Activated B cell treated with CpG ODN at 0.5 μM for 24 hours (primary cell): ENCODE results near the gene CCDC154. TPM values are rescaled to one million over a fixed set of nuclear protein-coding genes. Genes with fewer than 3 reads are reported as not detected.

Experiments used
- ATAC-seq: fragments of 200-7000 bp; cut with Tn5 transposase; one replicate; pipeline ENCODE4 v1.10.0; 2021; ENCODE audit warnings: low read depth, mild to moderate bottlenecking, moderate library complexity
- CTCF ChIA-PET: fragments of 350-600 bp; sonication (Branson Sonifier 250); formaldehyde crosslinking; loops from one replicate; lab custom pipeline; 2021; ENCODE audit warnings: antibody characterized with exemption; lab: Charles Lee
- POLR2A ChIA-PET: fragments of 350-600 bp; sonication (Branson Sonifier 250); formaldehyde crosslinking; loops from one replicate; lab custom pipeline; 2021; ENCODE audit warnings: antibody characterized with exemption; lab: Charles Lee
- DNase-seq: peaks from one replicate; pipeline ENCODE4 v3.0.0; 2022
- H3K27ac Mint-ChIP-seq: one replicate; pipeline ENCODE4 v1.8.0; 2020; ENCODE audit warnings: mixed read lengths
- H3K27me3 Mint-ChIP-seq: one replicate; pipeline ENCODE4 v1.8.0; 2021; ENCODE audit warnings: mixed read lengths
- H3K36me3 Mint-ChIP-seq: one replicate; pipeline ENCODE4 v1.8.0; 2021; ENCODE audit warnings: low read depth, mixed read lengths
- H3K4me1 Mint-ChIP-seq: one replicate; pipeline ENCODE4 v1.8.0; 2021; ENCODE audit warnings: mixed read lengths
- H3K4me3 Mint-ChIP-seq: one replicate; pipeline ENCODE4 v1.8.0; 2020; ENCODE audit warnings: mild to moderate bottlenecking, mixed read lengths
- H3K9me3 Mint-ChIP-seq: one replicate; pipeline ENCODE4 v1.8.0; 2020; ENCODE audit warnings: mixed read lengths
- intact Hi-C: fragments of 100-400 bp; cut with micrococcal nuclease; formaldehyde crosslinking; loops from one replicate; pipeline ENCODE4 v1.15.1; 2024
- total RNA-seq: library from RNA; stranded (reverse); gene quantifications from 2 replicates; pipeline ENCODE4 v1.2.3, GENCODE V29; 2022
- TF ChIP-seq, protein P1 (sequence below): fragments of 200-600 bp; IDR thresholded peaks from one replicate; pipeline ENCODE4 v1.8.0; 2022; ENCODE audit warnings: antibody characterized with exemption, mild to moderate bottlenecking

Gene CCDC154
- total RNA-seq, 1 donor from 2014 or later = 6.7 TPM

DNA sequence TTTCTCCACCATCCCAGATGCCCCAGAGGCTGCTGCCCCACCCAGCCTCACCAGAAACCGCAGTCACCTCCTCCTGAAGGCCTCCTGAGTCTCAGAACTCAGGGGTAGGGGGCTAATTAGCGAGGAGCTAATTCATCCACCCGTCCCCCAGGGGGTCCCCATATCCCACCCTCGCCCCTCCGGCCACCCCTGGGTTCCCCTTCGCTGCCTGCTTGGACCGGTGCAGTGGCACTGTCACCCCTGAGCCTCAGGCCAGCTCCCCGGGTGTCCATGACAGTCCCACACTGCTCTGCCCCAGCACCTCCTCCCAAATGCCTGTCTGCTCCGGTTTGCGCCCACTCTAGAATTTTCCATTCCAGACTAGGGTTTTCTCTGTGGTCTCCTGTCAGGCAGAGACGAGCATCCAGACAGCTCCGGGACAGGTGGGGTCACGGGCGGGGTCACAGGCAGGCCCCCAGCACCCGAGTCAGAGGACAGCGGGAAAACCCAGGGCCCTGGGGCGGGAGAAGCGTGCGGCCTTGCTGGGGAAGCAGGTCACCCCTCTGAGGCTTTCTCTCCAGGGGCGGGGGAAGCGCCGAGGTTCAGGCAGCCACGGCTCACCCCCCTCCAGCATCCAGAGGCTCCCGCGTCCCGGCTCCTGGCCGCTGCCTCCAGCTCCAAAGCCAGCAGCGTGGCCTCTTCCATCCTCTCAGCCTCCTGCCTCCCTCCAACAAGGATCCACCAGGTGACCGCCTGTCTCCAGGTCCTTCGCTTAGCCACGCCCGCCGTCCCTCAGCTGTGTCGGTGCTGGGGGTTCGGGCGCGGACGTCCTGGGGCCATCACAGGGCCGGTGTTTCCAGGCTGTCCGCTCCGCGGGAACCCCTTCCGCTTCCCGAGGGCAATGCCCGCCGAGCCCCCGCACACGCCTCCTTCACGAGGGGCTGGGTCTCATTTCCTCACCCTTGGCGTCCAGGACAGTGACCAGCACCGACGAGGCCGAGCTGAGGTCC, 16.6 kb downstream of the CCDC154 start:
- H3K36me3 Mint-ChIP-seq = no peaks in the 10 kb centered on the region
- ATAC-seq (no peak), DNase-seq (no peak)
- no peaks in the 10 kb centered on the region for H3K27me3 Mint-ChIP-seq
- H3K27ac Mint-ChIP-seq = no peak overlapping the region
- H3K4me1 Mint-ChIP-seq = peaks cover 4% of the 10 kb centered on the region
- H3K9me3 Mint-ChIP-seq = no peaks in the 10 kb centered on the region
- intact Hi-C loops = loop anchor here (2.0 to 5.0 kb wide), 2 partner anchors 111 to 135 kb away; no protein-coding TSS in a partner anchor
- H3K4me3 Mint-ChIP-seq = no peak overlapping the region
- ChIA-PET CTCF (interaction anchor here (1.0 to 1.5 kb wide), 4 partner anchors 16 to 250 kb away, joined by 3 to 4 read pairs (median 3); partner anchors contain the start of gene JPT2), POLR2A (interaction anchor here (1.0 to 2.5 kb wide), 6 partner anchors 7 to 278 kb away, joined by 4 to 16 read pairs (median 4); partner anchors contain the start of genes JPT2, MAPK8IP3, TELO2 and UQCC4)
- TF ChIP-seq, protein P1, sequence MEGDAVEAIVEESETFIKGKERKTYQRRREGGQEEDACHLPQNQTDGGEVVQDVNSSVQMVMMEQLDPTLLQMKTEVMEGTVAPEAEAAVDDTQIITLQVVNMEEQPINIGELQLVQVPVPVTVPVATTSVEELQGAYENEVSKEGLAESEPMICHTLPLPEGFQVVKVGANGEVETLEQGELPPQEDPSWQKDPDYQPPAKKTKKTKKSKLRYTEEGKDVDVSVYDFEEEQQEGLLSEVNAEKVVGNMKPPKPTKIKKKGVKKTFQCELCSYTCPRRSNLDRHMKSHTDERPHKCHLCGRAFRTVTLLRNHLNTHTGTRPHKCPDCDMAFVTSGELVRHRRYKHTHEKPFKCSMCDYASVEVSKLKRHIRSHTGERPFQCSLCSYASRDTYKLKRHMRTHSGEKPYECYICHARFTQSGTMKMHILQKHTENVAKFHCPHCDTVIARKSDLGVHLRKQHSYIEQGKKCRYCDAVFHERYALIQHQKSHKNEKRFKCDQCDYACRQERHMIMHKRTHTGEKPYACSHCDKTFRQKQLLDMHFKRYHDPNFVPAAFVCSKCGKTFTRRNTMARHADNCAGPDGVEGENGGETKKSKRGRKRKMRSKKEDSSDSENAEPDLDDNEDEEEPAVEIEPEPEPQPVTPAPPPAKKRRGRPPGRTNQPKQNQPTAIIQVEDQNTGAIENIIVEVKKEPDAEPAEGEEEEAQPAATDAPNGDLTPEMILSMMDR = no peak

DNA sequence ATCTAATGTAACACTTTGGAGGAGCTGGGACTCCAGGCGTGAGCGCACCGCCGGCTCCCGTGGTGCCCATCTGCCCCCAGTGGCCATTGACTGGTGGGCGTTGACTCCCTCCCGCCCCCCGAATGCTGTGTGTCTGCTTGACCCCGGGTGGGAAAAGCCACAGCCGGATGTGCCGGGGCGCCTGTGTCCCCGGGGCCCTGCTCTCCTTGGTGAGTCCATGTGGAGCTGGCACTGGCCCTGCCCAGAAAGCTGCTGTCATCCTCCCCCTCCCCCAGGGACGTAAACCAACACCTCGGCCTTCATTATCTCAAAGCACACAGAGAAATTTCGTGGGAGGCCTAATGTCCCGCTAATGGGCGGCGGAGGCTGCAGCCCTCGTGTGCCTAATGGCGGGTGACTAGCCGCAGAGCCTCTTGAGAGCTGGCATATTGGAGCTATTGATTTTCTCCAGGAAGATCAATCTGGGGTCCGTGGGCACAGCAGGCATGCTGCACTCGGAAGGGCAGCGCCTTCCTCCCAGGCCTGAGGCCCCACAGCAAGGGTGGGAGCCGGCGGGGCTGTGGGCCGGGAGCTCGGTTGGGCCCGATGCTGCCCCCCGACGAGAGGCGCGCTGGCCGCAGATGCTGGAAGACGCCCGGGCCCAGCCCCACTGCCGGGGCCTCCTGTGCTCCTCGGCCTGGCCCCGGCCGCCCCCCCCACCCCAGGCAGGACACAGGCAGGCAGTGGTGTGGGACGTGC, 17.5 kb downstream of the CCDC154 start:
- POLR2A ChIA-PET = interaction anchor here (2.5 kb wide), 1 partner anchor 66 kb away, joined by 16 read pairs; the partner anchor contains the start of gene TELO2

DNA sequence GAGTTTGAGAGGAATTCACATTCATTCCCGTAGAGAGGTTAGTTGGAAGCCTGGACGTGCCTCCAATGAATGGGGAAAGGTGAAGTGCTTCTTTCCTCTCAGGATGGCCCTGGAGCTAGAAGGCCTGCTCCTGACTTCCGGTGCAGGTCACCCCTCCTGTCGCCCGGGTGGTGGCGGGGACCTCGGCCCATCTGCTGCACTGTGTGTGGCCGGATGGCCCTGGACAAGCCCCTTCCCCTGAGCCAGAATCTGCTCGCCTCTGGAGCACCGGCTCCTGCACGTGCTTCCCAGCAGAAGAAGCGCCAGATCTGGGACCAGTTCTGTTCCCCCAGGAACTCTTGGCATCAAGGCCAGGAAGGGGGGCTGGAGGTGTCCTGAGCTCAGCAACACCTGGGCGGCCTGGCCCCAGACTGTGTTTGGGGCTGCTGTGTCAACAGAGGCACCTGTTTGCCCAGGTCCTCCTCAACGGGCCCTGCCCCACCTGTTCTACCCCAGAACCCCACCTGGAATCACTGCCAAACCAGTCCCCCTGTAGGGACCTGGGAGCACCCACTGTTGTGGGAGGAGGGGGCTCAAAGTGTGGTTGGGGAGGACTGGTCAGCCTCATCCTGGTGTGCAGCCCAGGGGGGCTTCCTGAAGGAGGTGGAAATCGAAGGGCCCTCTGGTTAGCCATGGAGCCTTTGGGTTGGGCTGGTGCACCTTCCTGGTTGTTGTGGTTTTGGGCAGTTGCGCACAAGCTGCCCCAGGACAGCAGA, 18.6 kb downstream of the CCDC154 start:
- Mint-ChIP-seq H3K9me3 (no peaks in the 10 kb centered on the region), H3K4me3 (no peak overlapping the region), H3K27ac (no peak overlapping the region), H3K27me3 (no peaks in the 10 kb centered on the region), H3K36me3 (peaks cover 1% of the 10 kb centered on the region), H3K4me1 (peaks cover 12% of the 10 kb centered on the region)
- ATAC-seq (no peak), DNase-seq (no peak)
- ChIA-PET CTCF (interaction anchor here (1.1 kb wide), 1 partner anchor 113 kb away, joined by 3 read pairs; no protein-coding TSS in a partner anchor), POLR2A (interaction anchor here (0.5 to 0.7 kb wide), 2 partner anchors 113 to 186 kb away, joined by 3 to 5 read pairs; partner anchors contain the start of genes CRAMP1 and IFT140)
- TF ChIP-seq, protein P1 = no peak
- intact Hi-C loops = loop anchor here (5.0 kb wide), 1 partner anchor 137 kb away; no protein-coding TSS in a partner anchor

More for the DNA sequence above, 17.5 kb downstream of the CCDC154 start:
- DNase-seq (no peak), ATAC-seq (no peak)
- Mint-ChIP-seq H3K4me3 (no peak overlapping the region), H3K27ac (no peak overlapping the region), H3K4me1 (peaks cover 5% of the 10 kb centered on the region), H3K9me3 (no peaks in the 10 kb centered on the region), H3K36me3 (no peaks in the 10 kb centered on the region), H3K27me3 (no peaks in the 10 kb centered on the region)
- intact Hi-C loops = loop anchor here (5.0 kb wide), 1 partner anchor 135 kb away; no protein-coding TSS in a partner anchor
- TF ChIP-seq, protein P1 = no peak
- CTCF ChIA-PET = interaction anchor here (1.1 kb wide), 2 partner anchors 16 to 112 kb away, joined by 3 read pairs; no protein-coding TSS in a partner anchor

DNA sequence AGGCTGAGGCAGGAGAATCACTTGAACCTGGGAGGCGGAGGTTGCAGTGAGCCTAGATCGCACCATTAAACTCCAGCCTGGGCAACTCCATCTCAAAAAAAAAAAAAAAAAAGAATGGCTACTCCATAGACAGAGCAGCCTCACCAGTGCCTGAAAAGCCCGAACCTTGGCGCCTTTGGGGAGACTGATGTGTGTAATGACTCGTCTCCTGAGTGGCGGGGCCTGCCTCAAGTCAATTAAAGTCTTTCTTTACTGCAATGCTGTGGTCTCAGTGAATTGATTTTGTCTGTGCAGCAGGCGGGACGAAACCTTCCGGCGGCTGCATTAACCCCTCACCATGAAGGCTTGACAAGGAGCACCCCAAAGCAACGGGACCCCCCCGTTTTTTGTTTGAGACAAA, 20.3 kb downstream of the CCDC154 start:
- ATAC-seq = no peak
- intact Hi-C loops = loop anchor here (5.0 kb wide), 1 partner anchor 283 kb away; the partner anchor contains the start of gene MAPK8IP3
- TF ChIP-seq, protein P1 = no peak
- H3K27me3 Mint-ChIP-seq = no peaks in the 10 kb centered on the region
- H3K36me3 Mint-ChIP-seq = peaks cover 4% of the 10 kb centered on the region
- H3K4me1 Mint-ChIP-seq = peaks cover 24% of the 10 kb centered on the region
- DNase-seq = no peak
- no peaks in the 10 kb centered on the region for H3K9me3 Mint-ChIP-seq
- peak overlapping the region; percentile 50 for H3K27ac Mint-ChIP-seq
- ChIA-PET POLR2A (interaction anchor here (0.7 to 1.2 kb wide), 2 partner anchors 57 to 61 kb away, joined by 3 read pairs; no protein-coding TSS in a partner anchor), CTCF (no interaction called here)
- H3K4me3 Mint-ChIP-seq = no peak overlapping the region
